Endometrial microvascular endothelial cells (primary cell): ENCODE data around the gene RETREG2. TPM values are rescaled to one million over a fixed set of nuclear protein-coding genes. Genes with fewer than 3 reads are reported as not detected.
"Not testable (repeated sequence)": the region's sequence is repeated elsewhere in the genome, so short reads cannot be mapped to it uniquely, and the experiment has no call there.

Experiments used
- in situ Hi-C: cut with HindIII; loops from 2 replicates; pipeline ENCODE4 v1.10.0; 2017; ENCODE audit warnings: low sequenced_read_pairs, low pct_unique_long_range_greater_than_20kb; ENCODE audit errors: inconsistent ontology term
- total RNA-seq: library from RNA; depleted of rRNA; stranded (reverse); fragments of >200 nt; gene quantifications from one replicate; pipeline ENCODE4 v1.2.3, GENCODE V29; 2015; ENCODE audit errors: inconsistent ontology term

Gene RETREG2
- total RNA-seq, 1 donor from 2014 or later: 54.4 TPM

- in situ Hi-C loops: no loop called here
Observed at GRCh38 chr2:219182331-219183150, 4.5 kb downstream of the RETREG2 start.

GRCh38 chr2:219183151-219183772 is 5.2 kb downstream of the RETREG2 start:
- in situ Hi-C loops: no loop called here

GRCh38 chr2:219184121-219184520 is 6.0 kb downstream of the RETREG2 start:
- in situ Hi-C loops: no loop called here

- in situ Hi-C loops: no loop called here
Observed at GRCh38 chr2:219186754-219187456, 8.8 kb downstream of the RETREG2 start.

GRCh38 chr2:219197388-219197787 is 19.3 kb downstream of the RETREG2 start:
- in situ Hi-C loops: no loop called here

GRCh38 chr2:219198974-219199373 is 20.9 kb downstream of the RETREG2 start:
- in situ Hi-C loops: no loop called here

GRCh38 chr2:219199470-219200211 is 21.6 kb downstream of the RETREG2 start:
- in situ Hi-C loops: no loop called here

GRCh38 chr2:219200502-219201326 is 22.6 kb downstream of the RETREG2 start:
- in situ Hi-C loops: not testable (repeated sequence)

- in situ Hi-C loops: not testable (repeated sequence)
Observed at GRCh38 chr2:219201331-219201730, 23.3 kb downstream of the RETREG2 start.

- in situ Hi-C loops: no loop called here
Observed at GRCh38 chr2:219204425-219205164, 26.5 kb downstream of the RETREG2 start.

GRCh38 chr2:219205165-219205538 is 27.1 kb downstream of the RETREG2 start:
- in situ Hi-C loops: no loop called here

- in situ Hi-C loops: no loop called here
Observed at GRCh38 chr2:219205981-219206327, 27.9 kb downstream of the RETREG2 start.

GRCh38 chr2:219206328-219207133 is 28.5 kb downstream of the RETREG2 start, which contains the start of gene ZFAND2B:
ZFAND2B (plus strand) TSS chr2:219206782; CDS start chr2:219206988, 206 bp downstream.
- in situ Hi-C loops: no loop called here

GRCh38 chr2:219207134-219207883 is 29.2 kb downstream of the RETREG2 start:
- in situ Hi-C loops: no loop called here

GRCh38 chr2:219207884-219208740 is 30.0 kb downstream of the RETREG2 start:
- in situ Hi-C loops: no loop called here
